HG03469 (cell line): Measurements from ENCODE around the gene CCNY.
A peak's percentile ranks its signal among the peaks of the same experiment; 100 is the strongest.
"Not testable (repeated sequence)": the region's sequence is repeated elsewhere in the genome, so short reads cannot be mapped to it uniquely, and the experiment has no call there.

Source experiments
- ATAC-seq: cut with Tn5 transposase; IDR thresholded peaks from one replicate; pipeline ENCODE4 v1.9.1; 2021; ENCODE audit warnings: mild to moderate bottlenecking, moderate library complexity, moderate number of reproducible peaks; ENCODE audit not compliant: unreplicated experiment

CCNY gene

GRCh38 chr10:35507519-35508109 lies 171.3 kb downstream of the CCNY start:
- ATAC-seq = no peak

- peak; percentile 37 for ATAC-seq
These were observed 172.3 kb downstream of the CCNY start for GRCh38 chr10:35508647-35509046.

GRCh38 chr10:35510891-35511290 lies 174.6 kb downstream of the CCNY start:
- no peak for ATAC-seq

GRCh38 chr10:35511647-35512046 lies 175.3 kb downstream of the CCNY start:
- ATAC-seq = no peak

GRCh38 chr10:35516102-35516670 lies 179.9 kb downstream of the CCNY start:
- ATAC-seq = no peak

GRCh38 chr10:35517431-35518181 lies 181.3 kb downstream of the CCNY start:
- ATAC-seq = no peak

- ATAC-seq = not testable (repeated sequence)
These were observed 181.9 kb downstream of the CCNY start for GRCh38 chr10:35518187-35518586.

GRCh38 chr10:35520996-35521395 lies 184.7 kb downstream of the CCNY start:
- ATAC-seq = no peak

GRCh38 chr10:35523670-35524225 lies 187.4 kb downstream of the CCNY start:
- no peak for ATAC-seq

- no peak for ATAC-seq
These were observed 190.4 kb downstream of the CCNY start for GRCh38 chr10:35526746-35527145.

GRCh38 chr10:35532141-35532540 lies 195.8 kb downstream of the CCNY start:
- ATAC-seq = no peak

GRCh38 chr10:35533565-35533964 lies 197.3 kb downstream of the CCNY start:
- no peak for ATAC-seq

- no peak for ATAC-seq
These were observed 198.8 kb downstream of the CCNY start for GRCh38 chr10:35535136-35535535.

GRCh38 chr10:35536789-35537188 lies 200.5 kb downstream of the CCNY start:
- no peak for ATAC-seq

- ATAC-seq = not testable (repeated sequence)
These were observed 201.6 kb downstream of the CCNY start for GRCh38 chr10:35537925-35538324.

GRCh38 chr10:35540296-35541164 lies 204.2 kb downstream of the CCNY start:
- no peak for ATAC-seq

- no peak for ATAC-seq
These were observed 205.4 kb downstream of the CCNY start for GRCh38 chr10:35541720-35542119.

- no peak for ATAC-seq
These were observed 206.0 kb downstream of the CCNY start for GRCh38 chr10:35542303-35542702.

GRCh38 chr10:35545079-35545657 lies 208.9 kb downstream of the CCNY start:
- ATAC-seq = no peak

- ATAC-seq = no peak
These were observed 209.7 kb downstream of the CCNY start for GRCh38 chr10:35545878-35546590.
